GM12873 (cell line): Measurements from ENCODE around the gene VKORC1L1.

ENCODE experiments used
- TF ChIP-seq, protein P1 (sequence below): IDR thresholded peaks from 2 replicates; pipeline ENCODE4 v1.5.1; 2012; ENCODE audit warnings: low read depth, mild to moderate bottlenecking, moderate library complexity, low read length, control low read depth; ENCODE audit not compliant: insufficient read depth; ENCODE audit errors: missing control alignments

The VKORC1L1 gene

DNA sequence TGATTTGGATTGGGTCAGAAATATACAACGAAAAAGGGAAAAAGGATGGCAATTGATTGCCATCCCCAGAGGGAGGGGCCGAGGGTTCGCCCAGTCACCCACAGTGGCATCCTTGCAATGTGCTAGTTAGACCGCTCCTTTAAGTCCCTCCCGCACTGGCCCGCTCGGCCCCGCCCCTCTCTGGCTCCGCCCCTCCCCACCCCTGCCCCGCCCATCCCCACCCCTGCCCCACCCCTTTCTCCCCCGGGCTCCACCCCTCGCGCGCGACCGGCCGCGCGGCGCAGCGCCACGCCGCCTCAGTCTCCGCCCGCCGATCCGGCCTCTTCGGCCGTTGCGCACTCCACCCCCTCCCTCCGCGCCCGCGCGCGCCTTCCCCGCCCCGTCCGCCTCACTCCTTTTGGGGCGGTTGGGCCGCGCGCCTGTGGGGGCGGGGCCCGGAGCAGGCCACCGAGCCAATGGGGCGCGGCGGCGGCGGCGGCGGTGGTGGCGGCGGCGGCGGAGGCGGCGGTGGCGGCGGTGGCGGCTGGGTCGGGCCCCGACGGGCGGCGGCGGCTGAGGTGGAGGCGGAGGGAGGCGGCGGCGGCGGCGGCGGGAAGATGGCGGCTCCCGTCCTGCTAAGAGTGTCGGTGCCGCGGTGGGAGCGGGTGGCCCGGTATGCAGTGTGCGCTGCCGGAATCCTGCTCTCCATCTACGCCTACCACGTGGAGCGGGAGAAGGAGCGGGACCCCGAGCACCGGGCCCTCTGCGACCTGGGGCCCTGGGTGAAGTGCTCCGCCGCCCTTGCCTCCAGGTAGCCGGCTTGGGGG is at the start of gene VKORC1L1:
TSS of gene VKORC1L1 (plus strand) at position 299 of the 806 bp plus-strand sequence. CDS start at position 597, 298 bp downstream.
- TF ChIP-seq, protein P1, sequence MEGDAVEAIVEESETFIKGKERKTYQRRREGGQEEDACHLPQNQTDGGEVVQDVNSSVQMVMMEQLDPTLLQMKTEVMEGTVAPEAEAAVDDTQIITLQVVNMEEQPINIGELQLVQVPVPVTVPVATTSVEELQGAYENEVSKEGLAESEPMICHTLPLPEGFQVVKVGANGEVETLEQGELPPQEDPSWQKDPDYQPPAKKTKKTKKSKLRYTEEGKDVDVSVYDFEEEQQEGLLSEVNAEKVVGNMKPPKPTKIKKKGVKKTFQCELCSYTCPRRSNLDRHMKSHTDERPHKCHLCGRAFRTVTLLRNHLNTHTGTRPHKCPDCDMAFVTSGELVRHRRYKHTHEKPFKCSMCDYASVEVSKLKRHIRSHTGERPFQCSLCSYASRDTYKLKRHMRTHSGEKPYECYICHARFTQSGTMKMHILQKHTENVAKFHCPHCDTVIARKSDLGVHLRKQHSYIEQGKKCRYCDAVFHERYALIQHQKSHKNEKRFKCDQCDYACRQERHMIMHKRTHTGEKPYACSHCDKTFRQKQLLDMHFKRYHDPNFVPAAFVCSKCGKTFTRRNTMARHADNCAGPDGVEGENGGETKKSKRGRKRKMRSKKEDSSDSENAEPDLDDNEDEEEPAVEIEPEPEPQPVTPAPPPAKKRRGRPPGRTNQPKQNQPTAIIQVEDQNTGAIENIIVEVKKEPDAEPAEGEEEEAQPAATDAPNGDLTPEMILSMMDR: no peak

DNA sequence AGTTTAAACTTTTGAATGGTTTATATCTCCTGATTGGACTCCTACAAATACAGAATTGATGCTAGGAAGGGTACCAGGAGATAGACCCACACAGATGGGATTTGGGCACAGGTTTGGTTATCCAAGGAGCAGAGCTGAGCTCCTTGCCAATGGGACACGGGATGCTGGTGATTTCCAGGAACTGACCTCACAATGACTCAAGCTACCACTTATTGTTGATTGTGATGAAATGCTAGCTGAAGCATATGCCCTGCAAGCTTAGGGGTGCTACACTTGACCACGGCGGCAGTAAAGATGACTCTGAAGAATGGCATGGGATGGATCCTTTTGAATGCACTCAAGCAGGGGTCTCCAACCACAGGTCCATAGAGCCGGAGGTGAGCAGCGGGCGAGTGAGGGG is 45.5 kb upstream of the VKORC1L1 start:
- TF ChIP-seq, protein P1: no peak

DNA sequence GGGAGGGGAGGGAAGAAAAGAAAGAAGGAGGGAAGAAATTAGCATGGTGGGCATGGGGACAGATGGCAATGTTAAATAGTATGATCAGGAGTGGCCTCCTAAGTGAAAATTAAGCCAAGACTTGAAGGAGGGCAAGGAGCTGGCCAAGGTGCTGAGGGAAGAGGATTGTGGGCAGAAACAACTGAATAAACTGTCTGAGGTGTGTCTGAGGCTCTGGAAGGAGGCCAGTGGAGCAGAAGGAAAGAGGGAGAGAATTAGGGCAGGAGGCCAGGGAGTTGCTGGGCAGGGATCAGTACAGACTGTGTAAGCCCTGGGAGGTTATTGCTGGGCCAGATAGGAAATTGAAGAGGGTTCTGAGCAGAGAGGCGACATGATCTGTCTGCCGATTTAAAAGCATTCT is 40.6 kb upstream of the VKORC1L1 start:
- TF ChIP-seq, protein P1: no peak

DNA sequence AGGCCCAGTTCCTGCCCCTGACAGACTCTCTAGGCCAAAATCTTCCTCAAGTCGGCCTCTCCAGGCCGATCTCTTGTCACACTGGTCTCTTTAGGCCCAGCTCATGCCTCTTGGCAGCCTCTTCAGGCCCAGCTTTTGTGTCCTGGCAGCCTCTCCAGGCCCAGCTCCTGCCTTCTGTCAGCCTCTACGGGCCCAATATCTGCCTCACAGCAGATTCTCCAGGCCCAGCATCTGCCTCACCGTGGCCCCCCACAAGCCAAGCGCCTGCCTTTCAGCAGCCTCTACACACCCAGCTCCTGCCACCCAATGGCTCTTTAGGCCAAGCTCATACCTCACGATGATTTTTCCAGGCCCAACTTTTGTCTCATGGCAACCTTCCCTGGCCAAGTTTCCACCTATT is 33.0 kb upstream of the VKORC1L1 start:
- TF ChIP-seq, protein P1: no peak

DNA sequence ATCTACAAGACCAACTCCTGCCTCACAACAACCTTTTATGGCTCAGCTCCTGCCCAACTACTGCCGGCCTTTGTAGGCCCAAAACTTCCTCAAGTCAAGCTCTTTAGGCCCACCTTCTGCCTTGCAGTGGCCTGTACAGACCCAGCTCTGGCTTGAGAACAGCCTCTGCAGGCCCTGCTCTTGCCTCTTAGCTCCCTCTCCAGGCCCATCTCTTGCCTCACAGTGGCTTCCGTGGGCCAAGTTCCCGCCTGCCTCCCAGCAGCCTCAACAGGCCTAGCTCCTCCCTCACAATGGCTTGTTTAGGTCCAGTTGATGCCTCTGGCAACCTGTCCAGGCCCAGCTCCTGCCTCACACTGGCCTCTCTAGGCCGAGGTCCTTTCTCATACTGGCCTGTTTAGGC is 32.4 kb upstream of the VKORC1L1 start:
- TF ChIP-seq, protein P1: no peak

DNA sequence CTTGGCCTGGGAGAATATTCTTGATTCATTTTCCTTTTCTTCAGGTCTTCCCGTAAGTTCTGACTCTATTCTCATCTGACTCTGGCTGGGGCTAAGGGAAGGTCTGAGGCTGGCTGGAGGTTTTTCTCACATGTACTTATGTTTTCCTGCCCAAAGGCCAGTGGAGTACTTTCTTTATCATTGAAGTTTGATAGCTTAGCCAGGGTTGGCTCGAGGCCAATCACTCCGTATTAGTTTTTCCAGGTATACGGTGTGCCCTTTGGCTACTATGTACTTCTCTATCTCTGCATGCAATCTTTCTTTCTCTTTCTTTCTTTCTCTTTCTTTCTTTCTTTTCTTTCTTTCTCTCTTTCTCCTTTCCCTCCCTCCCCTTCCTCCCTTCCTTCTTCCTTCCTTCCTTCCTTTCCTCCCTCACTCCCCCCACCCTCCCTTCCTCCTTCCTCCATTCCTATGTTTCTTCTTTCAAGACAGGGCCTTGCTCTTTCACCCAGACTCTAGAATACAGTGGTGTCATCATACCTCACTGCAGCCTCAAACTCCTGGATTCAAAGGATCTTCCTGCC is 26.8 kb upstream of the VKORC1L1 start:
- TF ChIP-seq, protein P1: no peak

DNA sequence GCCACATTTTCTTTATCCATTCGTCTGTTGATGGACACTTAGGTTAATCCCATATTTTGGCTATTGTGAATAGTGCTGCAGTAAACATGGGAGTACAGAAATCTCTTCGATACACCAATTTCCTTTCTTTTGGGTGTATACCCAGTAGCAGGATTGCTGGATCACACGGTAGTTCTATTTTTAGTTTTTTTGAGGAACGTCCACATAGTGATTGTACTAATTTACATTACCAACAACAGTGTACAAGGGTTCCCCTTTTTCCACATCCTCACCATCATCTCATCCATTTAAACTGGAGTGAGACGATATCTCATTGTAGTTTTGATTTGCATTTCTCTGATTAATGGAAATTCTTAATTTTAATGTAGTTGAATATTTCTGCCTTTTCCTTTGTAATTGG is 19.3 kb downstream of the VKORC1L1 start:
- TF ChIP-seq, protein P1: no peak
